HepG2 (cell line): ENCODE data around the gene ANAPC16. TPM values are rescaled to one million over a fixed set of nuclear protein-coding genes. Genes with fewer than 3 reads are reported as not detected.

ENCODE experiments used
- ATF4 ChIP-seq, 2 experiments: fragments of 450-650 bp in 1 of 2; sonication (generic) in 1 of 2; formaldehyde crosslinking; IDR thresholded peaks; 2 replicates each; pipeline versions ENCODE4 v1.5.0 to v1.8.0; 2020 to 2022; ENCODE audit warnings: mild to moderate bottlenecking in 1 of 2, missing genetic modification reagents in 1 of 2
- ETS1 ChIP-seq: sonication (generic); formaldehyde crosslinking; IDR thresholded peaks from 2 replicates; pipeline ENCODE4 v1.4.0; 2020; ENCODE audit warnings: missing genetic modification reagents
- FOXA3 ChIP-seq: IDR thresholded peaks from 2 replicates; pipeline ENCODE4 v1.6.1; 2016; ENCODE audit warnings: missing genetic modification reagents, missing compliant biosample characterization
- GPBP1L1 ChIP-seq: sonication (generic); formaldehyde crosslinking; IDR thresholded peaks from 2 replicates; pipeline ENCODE4 v1.5.0; 2020; ENCODE audit warnings: mild to moderate bottlenecking, missing genetic modification reagents
- HCFC1 ChIP-seq: fragments of 150-350 bp; IDR thresholded peaks from 2 replicates; pipeline ENCODE4 v1.6.1; 2014; ENCODE audit warnings: low read depth, low read length
- HDAC1 ChIP-seq: sonication (generic); formaldehyde crosslinking; IDR thresholded peaks from 2 replicates; pipeline ENCODE4 v1.5.1; 2020; ENCODE audit warnings: mild to moderate bottlenecking, missing genetic modification reagents
- NFAT5 ChIP-seq: sonication (generic); formaldehyde crosslinking; IDR thresholded peaks from 2 replicates; pipeline ENCODE4 v1.4.0; 2020; ENCODE audit warnings: missing genetic modification reagents
- POLR2G ChIP-seq: fragments of 200-400 bp; formaldehyde crosslinking; IDR thresholded peaks from 2 replicates; pipeline ENCODE4 v1.6.1; 2018; ENCODE audit warnings: mild to moderate bottlenecking, low read depth, low read length, moderate library complexity
- SKIL ChIP-seq: sonication (generic); formaldehyde crosslinking; IDR thresholded peaks from 2 replicates; pipeline ENCODE4 v1.8.0; 2022; ENCODE audit warnings: missing genetic modification reagents, mild to moderate bottlenecking, moderate library complexity, borderline replicate concordance
- ZBTB14 ChIP-seq: sonication (generic); formaldehyde crosslinking; IDR thresholded peaks from 2 replicates; pipeline ENCODE4 v1.4.0; 2020; ENCODE audit warnings: missing genetic modification reagents
- ZBTB25 ChIP-seq: IDR thresholded peaks from 2 replicates; pipeline ENCODE4 v1.6.1; 2018; ENCODE audit warnings: missing genetic modification reagents
- ZNF235 ChIP-seq: sonication (generic); formaldehyde crosslinking; IDR thresholded peaks from 2 replicates; pipeline ENCODE4 v1.8.1; 2023; ENCODE audit warnings: mild to moderate bottlenecking, missing genetic modification reagents, borderline replicate concordance
- ZNF326 ChIP-seq: sonication (generic); formaldehyde crosslinking; IDR thresholded peaks from 2 replicates; pipeline ENCODE4 v1.4.0; 2020; ENCODE audit warnings: missing genetic modification reagents, borderline replicate concordance
- polyA plus RNA-seq, 8 experiments: library from polyadenylated mRNA; depleted of rRNA in 3 of 8; stranded (reverse) in 7 of 8; unstranded in 1 of 8; fragments of >200 nt; fragmentation: Illumina TruSeq in 4 of 8; extraction: Trizol in 4 of 8; gene quantifications; 2 replicates each; pipeline versions ENCODE4 v1.2.1 to v1.2.3, GENCODE V29; 2011 to 2016; ENCODE audit warnings: low read depth in 4 of 8, missing spikeins in 1 of 8, mixed read lengths in 1 of 8; ENCODE audit not compliant: insufficient read depth in 1 of 8
- total RNA-seq, 5 experiments: library from RNA; depleted of rRNA; stranded (reverse); fragments of >200 nt; fragmentation: Illumina TruSeq; extraction: Trizol; gene quantifications; 2 replicates each; pipeline ENCODE4 v1.2.3, GENCODE V29; 2016; ENCODE audit warnings: low read depth in 1 of 5

The ANAPC16 gene
- total and polyA plus RNA-seq, 2 of the 13 experiments (the other 11 are each of a cell fraction or from before 2014, with no cell fraction given), result 74.8 to 89.4 TPM

- TF ChIP-seq NFAT5 (CRISPR knock-in tag) (peak; percentile 86; the same call in 1 of the 2 replicates), ATF4 (CRISPR knock-in tag; IDR thresholded peaks at IDR 0.05) (peak in 1 of 2 experiments; percentile 63; a peak in 1 of 4 replicates), HCFC1 (no peak), SKIL (CRISPR knock-in tag) (no peak), ZNF235 (peak; percentile 68; the same call in 1 of the 2 replicates), ZBTB25 (CRISPR knock-in tag) (peak; percentile 70; the same call in 1 of the 2 replicates), ETS1 (CRISPR knock-in tag) (no peak), ZNF326 (no peak), FOXA3 (peak; percentile 47; the same call in 1 of the 2 replicates), ZBTB14 (CRISPR knock-in tag) (peak; percentile 100), POLR2G (peak; percentile 99), HDAC1 (CRISPR knock-in tag) (peak; percentile 88), GPBP1L1 (CRISPR knock-in tag) (no peak)
Measured at GRCh38 chr10:72215611-72216549, at the start of gene ANAPC16, which contains the start of gene ASCC1 (continued).
